H1 (cell line): ENCODE data around the gene MAGI1.

Experiments
- JUN ChIP-seq: IDR thresholded peaks from 2 replicates; pipeline ENCODE4 v1.6.1; 2011; ENCODE audit warnings: low read depth, mild to moderate bottlenecking, improper control_type of control experiment, low read length
- POLR2AphosphoS5 ChIP-seq: IDR thresholded peaks from 2 replicates; pipeline ENCODE4 v1.6.1; 2011; ENCODE audit warnings: low read depth, low read length
- RAD21 ChIP-seq, 2 experiments: IDR thresholded peaks in 1 of 2; conservative IDR thresholded peaks in 1 of 2; 2 replicates each; pipeline ENCODE4 v1.6.1; 2011; ENCODE audit warnings: low read depth in 2 of 2, low read length in 2 of 2, improper control_type of control experiment in 1 of 2, inconsistent platforms in 1 of 2, mild to moderate bottlenecking in 1 of 2, moderate library complexity in 1 of 2
- TBP ChIP-seq: IDR thresholded peaks from 2 replicates; pipeline ENCODE4 v1.6.1; 2011; ENCODE audit warnings: low read depth, low read length, improper control_type of control experiment
- TCF12 ChIP-seq: IDR thresholded peaks from 2 replicates; pipeline ENCODE4 v1.6.1; 2011; ENCODE audit warnings: low read depth, mild to moderate bottlenecking, low read length
- YY1 ChIP-seq: IDR thresholded peaks from 2 replicates; pipeline ENCODE4 v1.6.1; 2011; ENCODE audit warnings: low read depth, mild to moderate bottlenecking, low read length
- TF ChIP-seq, protein P1 (sequence below), 3 experiments: IDR thresholded peaks; 1 replicate in 2 of 3; 2 replicates in 1 of 3; pipeline versions ENCODE4 v1.5.1 to v1.6.1; 2011; ENCODE audit warnings: low read length in 3 of 3, mild to moderate bottlenecking in 3 of 3, inconsistent platforms in 2 of 3, low read depth in 1 of 3, moderate library complexity in 1 of 3; ENCODE audit not compliant: insufficient read depth in 1 of 3; ENCODE audit errors: control extremely low read depth in 1 of 3
- TF ChIP-seq, protein P2 (sequence below): IDR thresholded peaks from 2 replicates; pipeline ENCODE4 v1.6.1; 2012; ENCODE audit warnings: inconsistent platforms

DNA sequence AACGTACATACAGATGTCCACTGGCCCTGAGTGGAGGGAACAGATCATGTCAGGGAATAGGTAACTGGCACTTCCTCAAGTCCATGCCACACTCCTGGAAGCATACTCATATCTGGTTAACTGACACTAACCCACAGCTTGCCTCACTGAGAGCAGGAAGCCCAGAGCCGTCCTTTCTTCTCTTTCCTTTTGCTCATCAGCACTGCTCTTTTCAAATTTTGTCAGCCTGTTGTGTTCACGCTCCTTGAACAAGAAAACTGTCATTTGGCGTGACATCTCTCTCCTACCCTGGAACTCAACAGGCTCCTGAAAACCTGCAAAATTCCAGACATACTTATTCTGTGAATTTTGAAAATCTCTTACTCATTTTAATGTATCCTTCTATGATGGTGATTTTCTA is 360.2 kb downstream of the MAGI1 start:
- TF ChIP-seq, protein P1, sequence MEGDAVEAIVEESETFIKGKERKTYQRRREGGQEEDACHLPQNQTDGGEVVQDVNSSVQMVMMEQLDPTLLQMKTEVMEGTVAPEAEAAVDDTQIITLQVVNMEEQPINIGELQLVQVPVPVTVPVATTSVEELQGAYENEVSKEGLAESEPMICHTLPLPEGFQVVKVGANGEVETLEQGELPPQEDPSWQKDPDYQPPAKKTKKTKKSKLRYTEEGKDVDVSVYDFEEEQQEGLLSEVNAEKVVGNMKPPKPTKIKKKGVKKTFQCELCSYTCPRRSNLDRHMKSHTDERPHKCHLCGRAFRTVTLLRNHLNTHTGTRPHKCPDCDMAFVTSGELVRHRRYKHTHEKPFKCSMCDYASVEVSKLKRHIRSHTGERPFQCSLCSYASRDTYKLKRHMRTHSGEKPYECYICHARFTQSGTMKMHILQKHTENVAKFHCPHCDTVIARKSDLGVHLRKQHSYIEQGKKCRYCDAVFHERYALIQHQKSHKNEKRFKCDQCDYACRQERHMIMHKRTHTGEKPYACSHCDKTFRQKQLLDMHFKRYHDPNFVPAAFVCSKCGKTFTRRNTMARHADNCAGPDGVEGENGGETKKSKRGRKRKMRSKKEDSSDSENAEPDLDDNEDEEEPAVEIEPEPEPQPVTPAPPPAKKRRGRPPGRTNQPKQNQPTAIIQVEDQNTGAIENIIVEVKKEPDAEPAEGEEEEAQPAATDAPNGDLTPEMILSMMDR (IDR thresholded peaks at IDR 0.05; ENCODE audit: control extremely low read depth in 1 of 3, insufficient read depth in 1 of 3, low read depth in 1 of 3, low read length in 3 of 3) = no peak
- no peak for TF ChIP-seq RAD21 (IDR thresholded peaks at IDR 0.05 in 1 of 2, conservative IDR thresholded peaks at IDR 0.05 in 1 of 2; ENCODE audit: low read depth in 2 of 2, low read length in 2 of 2)
- TF ChIP-seq YY1 = no peak
- no peak for TF ChIP-seq TBP
- TF ChIP-seq JUN = no peak
- no peak for TF ChIP-seq TCF12
- TF ChIP-seq, protein P2, sequence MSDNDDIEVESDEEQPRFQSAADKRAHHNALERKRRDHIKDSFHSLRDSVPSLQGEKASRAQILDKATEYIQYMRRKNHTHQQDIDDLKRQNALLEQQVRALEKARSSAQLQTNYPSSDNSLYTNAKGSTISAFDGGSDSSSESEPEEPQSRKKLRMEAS = no peak
- no peak for TF ChIP-seq POLR2AphosphoS5
